Inflammatory macrophage (primary cell): Measurements from ENCODE around the gene CABP2.
"Not testable (repeated sequence)": the region's sequence is repeated elsewhere in the genome, so short reads cannot be mapped to it uniquely, and the experiment has no call there.

Experiments used
- DNase-seq, 2 donors: peaks; one replicate each; pipeline ENCODE4 v3.0.0-alpha.2; 2020 to 2022
- total RNA-seq, 18 experiments: gene quantifications; one replicate each; lab custom pipeline; 2026; ENCODE audit warnings: mixed read lengths in 6 of 18, inconsistent platforms in 2 of 18; lab: John Stamatoyannopoulos, UW

CABP2 gene
- total RNA-seq: 0 to 0.09 (median 0) reads per million in 18 experiments

- DNase-seq: no peak
These were observed at the start of gene CABP2 for GRCh38 chr11:67522844-67523555. Gene CABP2 (minus strand): TSS chr11:67523446. CDS start chr11:67523326, 120 bp downstream.

GRCh38 chr11:67572747-67573419, 49.6 kb upstream of the CABP2 start:
- DNase-seq: peak; percentile 46 to 64

DNA sequence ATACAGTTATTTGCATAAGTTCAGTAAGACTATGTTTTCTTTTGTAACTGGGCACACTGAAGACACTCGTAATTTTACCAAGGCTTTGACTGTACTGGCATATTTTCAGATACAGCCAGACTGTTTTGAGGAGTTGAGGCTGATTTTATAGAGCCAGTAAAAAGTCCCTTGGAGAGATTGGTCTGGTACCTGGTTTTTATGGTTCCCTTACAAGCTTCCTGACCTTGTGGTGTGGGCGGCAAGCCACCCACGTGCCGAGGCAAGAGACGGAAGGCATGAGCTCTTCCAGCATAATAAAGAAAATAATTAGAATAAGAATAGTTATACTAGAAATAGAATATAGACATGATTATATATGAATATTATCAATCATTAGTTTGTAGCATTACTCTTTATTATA, 49.1 kb upstream of the CABP2 start:
- no peak for DNase-seq

GRCh38 chr11:67571443-67571842, 48.2 kb upstream of the CABP2 start:
- no peak for DNase-seq

DNA sequence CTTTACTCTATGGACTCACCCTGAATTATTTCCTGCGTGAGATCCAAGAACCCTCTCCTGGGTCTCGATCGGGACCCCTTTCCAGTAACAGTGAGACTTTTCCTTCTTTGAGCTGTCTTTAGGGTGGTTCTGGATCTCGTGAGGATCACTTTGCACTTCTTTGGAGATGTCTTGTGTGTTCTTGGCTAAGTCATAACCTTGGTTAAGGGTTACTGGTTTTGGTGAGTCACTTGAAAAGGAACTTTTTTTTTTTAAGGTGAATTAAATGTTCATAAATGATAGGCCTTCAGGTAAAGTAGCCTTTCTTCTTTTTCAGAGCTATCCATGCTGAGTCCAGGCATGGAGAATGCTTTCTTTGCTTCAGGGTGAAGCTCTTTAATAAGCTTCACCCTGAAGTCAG, 41.0 kb upstream of the CABP2 start:
- no peak for DNase-seq

GRCh38 chr11:67563705-67564114, 40.5 kb upstream of the CABP2 start:
- DNase-seq: not testable (repeated sequence)

GRCh38 chr11:67562963-67563704, 39.9 kb upstream of the CABP2 start:
- DNase-seq: no peak

- DNase-seq: no peak
These were observed 38.8 kb upstream of the CABP2 start for GRCh38 chr11:67561971-67562619.

DNA sequence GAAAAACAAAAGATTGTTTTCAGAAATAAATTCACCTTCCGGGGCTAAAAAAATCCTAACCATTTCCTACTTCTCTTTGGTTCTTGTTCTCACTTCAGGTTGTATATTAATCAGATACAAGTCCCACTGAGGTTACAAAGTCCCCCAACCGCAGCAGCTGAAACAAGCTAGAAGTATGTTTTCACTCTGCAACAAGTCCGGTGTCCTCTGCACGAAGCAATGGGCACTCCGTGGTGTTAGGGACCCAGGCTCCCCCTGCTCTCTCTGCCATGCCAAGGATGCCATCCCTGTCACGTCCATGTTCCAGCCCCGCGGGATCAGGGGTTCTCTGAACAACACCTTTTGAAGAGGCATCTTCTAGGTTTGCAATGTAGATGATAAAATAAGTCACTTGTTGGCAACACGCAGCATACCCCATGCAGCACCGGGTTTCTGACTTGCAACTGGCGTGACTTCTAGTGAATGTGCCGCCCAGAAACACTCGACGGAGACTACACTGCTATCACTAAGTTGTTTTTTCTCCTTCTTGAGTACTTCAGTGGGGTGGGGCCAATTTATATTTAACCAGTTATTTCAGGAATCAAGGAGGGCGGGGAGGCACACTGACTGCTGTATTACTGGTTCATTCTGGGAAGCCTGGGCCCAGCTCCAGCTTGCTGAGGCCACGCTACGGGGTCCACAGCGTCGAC, 35.0 kb upstream of the CABP2 start:
- DNase-seq: no peak

- DNase-seq: no peak
These were observed 33.0 kb upstream of the CABP2 start for GRCh38 chr11:67556244-67556643.

DNA sequence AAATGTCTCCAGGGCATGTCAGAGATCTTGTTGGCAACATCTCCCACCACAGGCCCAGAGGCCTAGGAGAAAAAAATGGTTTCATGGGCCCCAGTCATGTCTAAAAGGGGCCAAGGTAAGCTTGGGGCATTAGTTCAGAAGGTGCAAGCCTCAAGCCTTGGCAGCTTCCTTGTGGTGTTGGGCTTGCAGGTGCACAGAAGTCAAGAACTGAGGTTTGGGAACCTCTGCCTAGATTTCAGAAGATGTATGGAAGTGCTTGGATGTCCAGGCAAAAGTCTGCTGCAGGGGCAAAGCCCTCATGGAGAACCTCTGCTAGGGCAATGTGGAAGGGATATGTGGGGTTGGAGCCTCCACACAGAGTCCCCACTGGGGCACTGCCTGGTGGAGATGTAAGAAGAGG, 28.5 kb upstream of the CABP2 start:
- DNase-seq: not testable (repeated sequence)

DNA sequence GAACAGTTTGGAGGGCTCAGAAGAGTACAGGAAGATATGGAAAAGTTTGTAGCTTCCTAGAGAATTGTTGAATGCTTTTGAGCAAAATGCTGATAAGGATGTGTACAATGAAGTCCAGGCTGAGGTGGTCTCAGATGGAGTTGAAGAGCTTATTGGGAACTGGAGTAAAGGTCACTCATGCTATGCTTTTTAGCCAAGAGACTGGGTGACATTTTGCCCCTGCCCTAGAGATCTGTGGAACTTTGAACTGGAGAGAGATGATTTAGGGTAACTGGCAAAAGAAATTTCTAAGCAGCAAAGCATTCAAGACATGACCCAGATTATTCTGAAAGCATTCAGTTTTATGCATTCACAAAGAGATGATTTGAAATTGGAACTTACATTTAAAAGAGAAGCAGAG, 27.9 kb upstream of the CABP2 start:
- DNase-seq: no peak

- no peak for DNase-seq
These were observed 25.4 kb upstream of the CABP2 start for GRCh38 chr11:67548555-67549110.

GRCh38 chr11:67548112-67548511, 24.9 kb upstream of the CABP2 start:
- not testable (repeated sequence) for DNase-seq

DNA sequence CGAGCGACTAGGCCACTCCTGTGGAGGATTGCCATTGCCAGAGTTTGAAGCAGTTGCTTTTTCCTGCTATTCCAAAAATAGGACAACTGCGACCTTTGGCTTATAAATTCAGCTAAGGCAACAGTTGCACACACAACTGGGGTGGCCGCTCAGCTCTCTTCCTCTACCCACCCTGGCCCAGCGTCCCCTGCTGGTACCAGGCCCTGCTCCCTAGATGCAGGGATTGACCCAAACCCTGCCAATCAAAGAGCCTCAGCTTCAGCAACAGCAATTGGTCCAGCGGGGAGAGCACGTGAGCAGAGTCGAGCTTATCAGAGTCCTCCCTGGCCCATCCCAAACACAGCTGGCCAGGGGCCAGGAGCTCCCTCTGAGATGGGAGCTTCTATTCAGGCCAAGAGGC, 22.0 kb upstream of the CABP2 start:
- no peak for DNase-seq

DNA sequence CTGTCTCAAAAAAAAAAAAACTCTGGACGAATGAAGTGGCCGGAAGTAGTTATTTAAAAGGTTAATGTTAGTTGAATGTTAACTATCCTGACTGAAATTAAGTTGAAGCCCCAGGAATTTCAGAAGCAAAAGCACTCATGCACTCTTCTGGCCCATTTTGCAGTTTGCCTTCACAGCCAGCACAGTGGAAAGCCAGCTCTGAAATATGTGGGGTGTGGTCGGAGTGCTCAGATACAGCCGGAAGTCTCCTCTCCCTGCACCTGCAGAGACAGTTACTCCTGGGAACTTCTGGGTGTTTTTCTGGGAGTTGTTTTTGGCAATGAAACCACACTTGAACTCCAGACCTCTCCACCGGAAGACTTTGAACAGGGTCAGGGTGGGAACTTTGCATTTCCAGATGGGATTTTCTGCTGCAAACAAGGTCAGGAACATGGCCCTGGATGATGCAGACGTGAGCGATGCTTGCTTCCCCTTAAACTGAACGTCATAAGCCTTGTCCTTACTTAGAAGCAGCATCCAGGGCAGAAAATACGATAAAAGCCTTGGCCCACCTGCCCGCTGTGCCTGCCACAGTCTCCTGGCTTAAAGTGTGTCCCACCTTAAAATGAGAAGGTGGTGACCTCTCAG, 21.5 kb upstream of the CABP2 start:
- no peak for DNase-seq

DNA sequence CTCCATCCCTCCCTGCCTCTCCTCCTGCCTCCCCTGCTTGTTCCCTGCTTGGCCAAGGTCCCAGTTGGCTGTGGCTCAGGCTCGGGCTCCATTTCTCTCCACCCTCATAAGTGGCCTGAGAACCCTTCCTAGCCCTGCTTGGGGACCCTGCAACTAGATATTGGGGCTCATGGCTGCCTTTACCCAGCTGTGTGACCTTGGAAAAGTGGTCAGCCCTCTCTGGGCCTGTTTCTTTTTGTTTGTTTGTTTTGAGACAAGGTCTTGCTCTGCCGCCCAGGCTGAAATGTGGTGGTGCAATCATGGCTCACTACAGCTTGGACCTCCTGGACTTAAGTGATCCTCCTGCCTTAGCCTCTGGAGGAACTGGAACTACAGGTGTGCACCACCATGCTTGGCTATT, 20.3 kb upstream of the CABP2 start:
- DNase-seq: no peak

GRCh38 chr11:67542971-67543370, 19.7 kb upstream of the CABP2 start:
- DNase-seq: no peak

- DNase-seq: no peak
These were observed 18.9 kb upstream of the CABP2 start for GRCh38 chr11:67542169-67542568.

GRCh38 chr11:67541198-67541597, 18.0 kb upstream of the CABP2 start:
- no peak for DNase-seq

DNA sequence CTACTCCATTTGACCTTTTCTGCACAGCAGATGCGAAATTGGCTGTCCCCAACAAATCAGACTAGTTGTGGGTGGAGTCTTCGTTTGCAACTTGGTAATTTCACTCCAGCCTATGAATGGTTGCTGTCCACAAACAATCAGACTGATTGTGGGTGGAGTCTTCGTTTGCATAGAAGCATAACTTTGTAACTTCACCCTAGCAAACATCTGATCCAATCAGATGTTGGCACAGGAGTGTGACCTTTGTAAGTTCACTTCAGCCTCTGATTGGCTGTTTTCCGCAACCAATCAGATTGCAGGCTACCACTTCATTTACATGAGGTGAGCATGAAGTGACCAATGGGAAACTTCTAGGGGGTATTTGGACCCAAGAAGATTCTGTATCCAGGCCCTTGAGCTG, 16.3 kb upstream of the CABP2 start:
- DNase-seq: no peak
